Measurements from ENCODE around the gene SPTLC3. TPM values are rescaled to one million over a fixed set of nuclear protein-coding genes. Genes with fewer than 3 reads are reported as not detected.

Gene SPTLC3
- total RNA-seq, 1 experiment from 2014 or later, result 20.3 TPM

GRCh38 chr20:12987261-12987660 is 21.5 kb upstream of the SPTLC3 start:
- Mint-ChIP-seq H3K27me3 (ENCODE audit: insufficient read depth, unreplicated experiment) (no peaks in the 10 kb centered on the region), H3K9me3 (ENCODE audit: unreplicated experiment) (no peaks in the 10 kb centered on the region), H3K36me3 (ENCODE audit: insufficient read depth, unreplicated experiment) (no peaks in the 10 kb centered on the region), H3K4me1 (ENCODE audit: insufficient read depth, unreplicated experiment) (peaks cover 15% of the 10 kb centered on the region), H3K4me3 (ENCODE audit: unreplicated experiment) (no peak overlapping the region), H3K27ac (ENCODE audit: low read depth, unreplicated experiment) (no peak overlapping the region)
- no peak for DNase-seq (ENCODE audit: unreplicated experiment)
- TF ChIP-seq, protein P1, sequence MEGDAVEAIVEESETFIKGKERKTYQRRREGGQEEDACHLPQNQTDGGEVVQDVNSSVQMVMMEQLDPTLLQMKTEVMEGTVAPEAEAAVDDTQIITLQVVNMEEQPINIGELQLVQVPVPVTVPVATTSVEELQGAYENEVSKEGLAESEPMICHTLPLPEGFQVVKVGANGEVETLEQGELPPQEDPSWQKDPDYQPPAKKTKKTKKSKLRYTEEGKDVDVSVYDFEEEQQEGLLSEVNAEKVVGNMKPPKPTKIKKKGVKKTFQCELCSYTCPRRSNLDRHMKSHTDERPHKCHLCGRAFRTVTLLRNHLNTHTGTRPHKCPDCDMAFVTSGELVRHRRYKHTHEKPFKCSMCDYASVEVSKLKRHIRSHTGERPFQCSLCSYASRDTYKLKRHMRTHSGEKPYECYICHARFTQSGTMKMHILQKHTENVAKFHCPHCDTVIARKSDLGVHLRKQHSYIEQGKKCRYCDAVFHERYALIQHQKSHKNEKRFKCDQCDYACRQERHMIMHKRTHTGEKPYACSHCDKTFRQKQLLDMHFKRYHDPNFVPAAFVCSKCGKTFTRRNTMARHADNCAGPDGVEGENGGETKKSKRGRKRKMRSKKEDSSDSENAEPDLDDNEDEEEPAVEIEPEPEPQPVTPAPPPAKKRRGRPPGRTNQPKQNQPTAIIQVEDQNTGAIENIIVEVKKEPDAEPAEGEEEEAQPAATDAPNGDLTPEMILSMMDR (IDR thresholded peaks at IDR 0.05; ENCODE audit: unreplicated experiment), result no peak
- POLR2A ChIA-PET, result interaction anchor here (0.9 to 1.0 kb wide), 2 partner anchors 20 to 22 kb away, joined by 3 read pairs; partner anchors contain the start of gene SPTLC3
- no TSS peak for BruUV-seq (replicated peaks)
- intact Hi-C loops (cut with micrococcal nuclease), result no loop called here
- CTCF ChIA-PET, result interaction anchor here (0.7 to 2.1 kb wide), 6 partner anchors 17 to 204 kb away, joined by 3 to 4 read pairs (median 3); no protein-coding TSS in a partner anchor

DNA sequence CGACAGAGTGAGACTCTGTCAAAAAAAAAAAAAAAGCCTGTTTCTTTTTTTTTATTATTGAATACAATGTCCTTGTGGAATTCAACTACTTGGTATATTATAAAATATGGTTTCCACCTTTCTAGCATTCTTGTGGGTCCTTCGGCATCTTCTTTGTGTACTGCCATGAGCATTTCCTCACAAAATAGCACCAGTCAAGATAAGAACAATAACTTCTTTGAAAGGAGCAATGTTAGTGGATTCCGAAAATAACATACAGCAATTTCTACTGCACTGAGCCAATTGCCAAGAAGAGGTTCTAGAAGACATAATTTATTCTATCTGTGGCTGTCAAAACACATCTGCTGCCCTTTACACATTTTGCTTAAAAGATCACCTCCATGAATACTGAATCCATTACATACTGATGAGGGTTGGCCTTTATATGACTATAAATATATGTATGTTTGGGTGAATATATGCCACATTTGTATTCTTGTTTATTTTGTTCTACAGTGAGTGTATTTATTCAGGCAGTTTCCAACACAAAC is 19.1 kb upstream of the SPTLC3 start:
- Mint-ChIP-seq H3K27me3 (ENCODE audit: insufficient read depth, unreplicated experiment) (no peaks in the 10 kb centered on the region), H3K4me3 (ENCODE audit: unreplicated experiment) (no peak overlapping the region), H3K36me3 (ENCODE audit: insufficient read depth, unreplicated experiment) (no peaks in the 10 kb centered on the region), H3K4me1 (ENCODE audit: insufficient read depth, unreplicated experiment) (peaks cover 5% of the 10 kb centered on the region), H3K27ac (ENCODE audit: low read depth, unreplicated experiment) (no peak overlapping the region), H3K9me3 (ENCODE audit: unreplicated experiment) (no peaks in the 10 kb centered on the region)
- POLR2A ChIA-PET, result no interaction called here
- CTCF ChIA-PET, result interaction anchor here (0.6 to 0.9 kb wide), 2 partner anchors 17 to 21 kb away, joined by 3 read pairs; no protein-coding TSS in a partner anchor
- TF ChIP-seq, protein P1 (IDR thresholded peaks at IDR 0.05; ENCODE audit: unreplicated experiment), result no peak
- intact Hi-C loops (cut with micrococcal nuclease), result no loop called here
- BruUV-seq (replicated peaks), result no TSS peak
- DNase-seq (ENCODE audit: unreplicated experiment), result no peak

GRCh38 chr20:12997128-12997655 is 11.6 kb upstream of the SPTLC3 start:
- H3K4me3 Mint-ChIP-seq (ENCODE audit: unreplicated experiment), result no peak overlapping the region
- H3K27me3 Mint-ChIP-seq (ENCODE audit: insufficient read depth, unreplicated experiment), result no peaks in the 10 kb centered on the region
- H3K36me3 Mint-ChIP-seq (ENCODE audit: insufficient read depth, unreplicated experiment), result no peaks in the 10 kb centered on the region
- H3K9me3 Mint-ChIP-seq (ENCODE audit: unreplicated experiment), result no peaks in the 10 kb centered on the region
- intact Hi-C loops (cut with micrococcal nuclease), result no loop called here
- no peak for DNase-seq (ENCODE audit: unreplicated experiment)
- no peaks in the 10 kb centered on the region for H3K4me1 Mint-ChIP-seq (ENCODE audit: insufficient read depth, unreplicated experiment)
- H3K27ac Mint-ChIP-seq (ENCODE audit: low read depth, unreplicated experiment), result no peak overlapping the region
- ChIA-PET CTCF (no interaction called here), POLR2A (interaction anchor here (1.1 to 1.4 kb wide), 2 partner anchors 9 to 13 kb away, joined by 3 to 6 read pairs; no protein-coding TSS in a partner anchor)
- TF ChIP-seq, protein P1 (IDR thresholded peaks at IDR 0.05; ENCODE audit: unreplicated experiment), result no peak
- BruUV-seq (replicated peaks), result no TSS peak

- intact Hi-C loops (cut with micrococcal nuclease), result no loop called here
- BruUV-seq (replicated peaks), result no TSS peak
- CTCF ChIA-PET, result no interaction called here
- POLR2A ChIA-PET, result no interaction called here
- no peak overlapping the region for H3K4me3 Mint-ChIP-seq (ENCODE audit: unreplicated experiment)
- H3K4me1 Mint-ChIP-seq (ENCODE audit: insufficient read depth, unreplicated experiment), result no peaks in the 10 kb centered on the region
- H3K27ac Mint-ChIP-seq (ENCODE audit: low read depth, unreplicated experiment), result no peak overlapping the region
- TF ChIP-seq, protein P1 (IDR thresholded peaks at IDR 0.05; ENCODE audit: unreplicated experiment), result no peak
- no peaks in the 10 kb centered on the region for H3K27me3 Mint-ChIP-seq (ENCODE audit: insufficient read depth, unreplicated experiment)
- H3K36me3 Mint-ChIP-seq (ENCODE audit: insufficient read depth, unreplicated experiment), result no peaks in the 10 kb centered on the region
- H3K9me3 Mint-ChIP-seq (ENCODE audit: unreplicated experiment), result no peaks in the 10 kb centered on the region
- no peak for DNase-seq (ENCODE audit: unreplicated experiment)
Observed at GRCh38 chr20:12998046-12998445, 10.7 kb upstream of the SPTLC3 start.

Measured in MCF 10A (cell line).